ENCODE measurements around the gene MYL5. TPM values are rescaled to one million over a fixed set of nuclear protein-coding genes. Genes with fewer than 3 reads are reported as not detected.
"Not testable (repeated sequence)": the region's sequence is repeated elsewhere in the genome, so short reads cannot be mapped to it uniquely, and the experiment has no call there.

MYL5 gene
- total and polyA plus RNA-seq, 2 donors, result 32.9 to 34.1 TPM

DNA sequence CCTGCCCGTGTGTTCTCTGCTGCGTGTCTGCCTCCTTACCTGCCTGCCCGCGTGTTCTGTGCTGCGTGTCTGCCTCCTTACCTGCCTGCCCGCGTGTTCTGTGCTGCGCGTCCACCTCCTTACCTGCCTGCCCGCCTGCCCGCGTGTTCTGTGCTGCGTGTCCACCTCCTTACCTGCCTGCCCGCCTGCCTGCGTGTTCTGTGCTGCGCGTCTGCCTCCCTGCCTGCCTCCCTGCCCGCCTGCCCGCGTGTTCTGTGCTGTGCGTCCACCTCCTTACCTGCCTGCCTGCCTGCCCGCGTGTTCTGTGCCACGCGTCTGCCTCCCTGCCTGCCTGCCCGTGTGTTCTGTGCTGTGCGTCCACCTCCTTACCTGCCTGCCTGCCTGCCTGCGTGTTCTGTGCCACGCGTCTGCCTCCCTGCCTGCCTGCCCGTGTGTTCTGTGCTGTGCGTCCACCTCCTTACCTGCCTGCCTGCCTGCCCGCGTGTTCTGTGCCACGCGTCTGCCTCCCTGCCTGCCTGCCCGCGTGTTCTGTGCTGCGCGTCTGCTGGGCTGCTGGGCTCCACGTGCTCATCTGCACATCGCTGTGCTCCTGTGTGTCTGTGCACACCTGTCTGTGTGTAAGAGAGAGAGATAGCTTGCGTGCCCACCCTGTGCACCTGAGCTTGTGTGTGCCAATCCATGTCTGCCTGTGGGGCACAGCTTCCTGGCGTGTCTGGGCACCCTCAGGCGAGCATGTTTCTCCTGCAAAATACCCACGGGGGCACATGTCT lies 39.1 kb upstream of the MYL5 start:
- 95% methylated on average over 46 of the region's 46 CpGs for WGBS

GRCh38 chr4:635851-636627 lies 38.3 kb upstream of the MYL5 start:
- peaks cover 0 to 2% of the 10 kb centered on the region in 2 donors for H3K27me3 ChIP-seq (ENCODE audit: control insufficient read depth in 2 of 2, insufficient read depth in 1 of 2, low read length in 1 of 2)
- WGBS, result 95% methylated on average over 22 of the region's 22 CpGs
- no peak for DNase-seq (ENCODE audit: low read depth in 6 of 9, low spot score in 9 of 9)
- H3K4me1 ChIP-seq (ENCODE audit: control insufficient read depth in 2 of 2, insufficient read depth in 2 of 2, low read length in 2 of 2), result no peaks in the 10 kb centered on the region
- no peaks in the 10 kb centered on the region for H3K36me3 ChIP-seq (ENCODE audit: control insufficient read depth in 2 of 2, insufficient read depth in 2 of 2, low read length in 1 of 2)
- no peak overlapping the region for H3K27ac ChIP-seq (ENCODE audit: low read depth in 1 of 2, low read length in 1 of 2)
- H3K4me3 ChIP-seq (ENCODE audit: low read length in 2 of 2), result no peak overlapping the region
- H3K9me3 ChIP-seq (ENCODE audit: control insufficient read depth in 2 of 2, insufficient read depth in 1 of 2, low read length in 1 of 2), result peaks cover 1 to 17% of the 10 kb centered on the region in 2 donors

More for the DNA sequence above, 39.1 kb upstream of the MYL5 start:
- not testable (repeated sequence) for H3K27ac ChIP-seq (ENCODE audit: low read depth in 1 of 2, low read length in 1 of 2); DNase-seq (ENCODE audit: low read depth in 6 of 9, low spot score in 9 of 9); H3K4me1 ChIP-seq (ENCODE audit: control insufficient read depth in 2 of 2, insufficient read depth in 2 of 2, low read length in 2 of 2); H3K27me3 ChIP-seq (ENCODE audit: control insufficient read depth in 2 of 2, insufficient read depth in 1 of 2, low read length in 1 of 2); H3K4me3 ChIP-seq (ENCODE audit: low read length in 2 of 2); H3K36me3 ChIP-seq (ENCODE audit: control insufficient read depth in 2 of 2, insufficient read depth in 2 of 2, low read length in 1 of 2)
- H3K9me3 ChIP-seq (ENCODE audit: control insufficient read depth in 2 of 2, insufficient read depth in 1 of 2, low read length in 1 of 2), result peaks cover 1 to 17% of the 10 kb centered on the region in 2 donors

DNA sequence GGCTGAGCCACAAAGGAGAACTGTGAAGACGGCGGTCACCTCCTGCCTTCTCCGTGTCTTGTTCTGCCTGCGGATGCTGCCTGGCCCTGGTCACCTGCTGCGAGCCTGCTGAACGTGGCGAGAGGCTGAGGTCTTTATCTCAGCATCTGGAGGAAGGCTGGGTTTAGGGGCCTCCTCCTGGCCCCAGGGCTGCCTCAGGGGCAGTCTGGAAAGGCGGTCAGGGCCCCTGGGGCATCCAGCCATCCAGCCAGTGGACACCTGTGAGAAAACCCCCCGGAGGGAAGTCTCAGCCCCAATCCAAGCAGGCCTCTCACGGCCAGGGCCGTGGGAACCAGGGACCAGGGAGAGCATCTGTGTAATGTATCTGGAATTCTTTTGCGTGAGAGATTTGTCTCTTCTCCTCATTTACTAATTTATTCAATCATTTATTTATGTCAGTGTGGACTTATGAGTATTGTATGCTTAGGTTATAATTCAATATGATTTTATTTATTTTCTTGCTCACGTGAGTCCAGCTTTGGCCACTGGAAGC lies 37.6 kb upstream of the MYL5 start:
- DNase-seq (ENCODE audit: low read depth in 6 of 9, low spot score in 9 of 9), result no peak
- no peaks in the 10 kb centered on the region for H3K36me3 ChIP-seq (ENCODE audit: control insufficient read depth in 2 of 2, insufficient read depth in 2 of 2, low read length in 1 of 2)
- no peak overlapping the region for H3K27ac ChIP-seq (ENCODE audit: low read depth in 1 of 2, low read length in 1 of 2)
- H3K27me3 ChIP-seq (ENCODE audit: control insufficient read depth in 2 of 2, insufficient read depth in 1 of 2, low read length in 1 of 2), result peaks cover 0 to 2% of the 10 kb centered on the region in 2 donors
- WGBS, result 91% methylated on average over 13 of the region's 13 CpGs
- peaks cover 1 to 17% of the 10 kb centered on the region in 2 donors for H3K9me3 ChIP-seq (ENCODE audit: control insufficient read depth in 2 of 2, insufficient read depth in 1 of 2, low read length in 1 of 2)
- no peak overlapping the region for H3K4me3 ChIP-seq (ENCODE audit: low read length in 2 of 2)
- H3K4me1 ChIP-seq (ENCODE audit: control insufficient read depth in 2 of 2, insufficient read depth in 2 of 2, low read length in 2 of 2), result no peaks in the 10 kb centered on the region

DNA sequence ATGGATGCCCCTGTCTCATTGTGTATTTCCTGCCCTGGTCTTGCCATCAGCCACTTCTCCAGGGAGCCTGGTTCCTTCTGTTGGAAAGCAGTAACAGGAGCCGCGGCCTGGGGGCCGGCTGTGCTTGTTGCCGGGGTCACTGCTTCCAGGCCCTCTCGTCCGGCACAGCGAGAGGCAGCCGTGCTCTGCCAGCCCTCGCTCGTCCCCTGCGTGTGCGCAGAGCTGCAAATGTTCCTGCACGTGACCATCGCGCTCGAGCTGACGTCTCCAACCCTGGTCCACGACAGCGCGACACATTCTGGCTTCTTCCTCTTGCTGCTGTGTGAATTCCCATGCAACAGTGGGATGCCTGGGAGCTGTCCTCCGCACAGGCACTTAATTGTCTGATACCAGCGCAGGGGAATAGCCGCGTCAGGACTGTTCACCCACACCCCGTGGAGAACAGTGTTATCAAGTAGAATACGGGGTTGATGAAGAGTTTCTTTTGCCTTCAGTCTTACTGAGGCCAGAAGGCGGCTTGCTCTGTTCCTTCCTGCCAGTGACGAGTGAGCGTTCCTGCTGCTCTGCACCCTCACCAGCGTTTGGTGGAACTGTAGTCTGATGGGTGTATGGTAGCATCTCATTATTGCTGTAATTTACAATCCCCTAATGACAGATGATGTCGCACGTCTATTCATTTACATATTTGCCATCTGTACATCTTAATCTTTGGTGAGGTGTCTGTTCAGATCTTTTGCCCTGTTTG lies 36.6 kb upstream of the MYL5 start:
- WGBS, result 88% methylated on average over 32 of the region's 32 CpGs
- H3K9me3 ChIP-seq (ENCODE audit: control insufficient read depth in 2 of 2, insufficient read depth in 1 of 2, low read length in 1 of 2), result peaks cover 1 to 10% of the 10 kb centered on the region in 2 donors
- H3K27ac ChIP-seq (ENCODE audit: low read depth in 1 of 2, low read length in 1 of 2), result no peak overlapping the region
- H3K4me3 ChIP-seq (ENCODE audit: low read length in 2 of 2), result no peak overlapping the region
- H3K27me3 ChIP-seq (ENCODE audit: control insufficient read depth in 2 of 2, insufficient read depth in 1 of 2, low read length in 1 of 2), result peaks cover 0 to 2% of the 10 kb centered on the region in 2 donors
- H3K36me3 ChIP-seq (ENCODE audit: control insufficient read depth in 2 of 2, insufficient read depth in 2 of 2, low read length in 1 of 2), result no peaks in the 10 kb centered on the region
- no peak for DNase-seq (ENCODE audit: low read depth in 6 of 9, low spot score in 9 of 9)
- no peaks in the 10 kb centered on the region for H3K4me1 ChIP-seq (ENCODE audit: control insufficient read depth in 2 of 2, insufficient read depth in 2 of 2, low read length in 2 of 2)

DNA sequence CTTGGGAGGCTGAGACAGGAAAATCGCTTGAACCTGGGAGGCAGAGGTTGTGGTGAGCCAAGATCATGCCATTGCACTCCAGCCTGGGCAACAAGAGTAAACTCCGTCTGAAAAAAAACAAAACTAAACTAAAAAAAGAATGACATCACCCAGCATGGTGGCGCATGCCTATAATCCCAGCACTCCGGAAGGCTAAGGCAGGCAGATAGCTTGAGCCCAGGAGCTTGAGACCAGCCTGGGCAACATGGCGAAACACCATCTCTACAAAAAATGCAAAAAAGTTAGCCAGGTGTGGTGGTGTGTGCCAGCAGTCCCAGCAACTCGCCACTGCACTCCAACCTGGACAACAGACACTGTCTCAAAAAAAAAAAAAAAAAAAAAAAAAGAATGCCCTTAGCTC lies 32.0 kb upstream of the MYL5 start:
- not testable (repeated sequence) for H3K36me3 ChIP-seq (ENCODE audit: control insufficient read depth in 2 of 2, insufficient read depth in 2 of 2, low read length in 1 of 2); DNase-seq (ENCODE audit: low read depth in 6 of 9, low spot score in 9 of 9); H3K27ac ChIP-seq (ENCODE audit: low read depth in 1 of 2, low read length in 1 of 2); H3K4me1 ChIP-seq (ENCODE audit: control insufficient read depth in 2 of 2, insufficient read depth in 2 of 2, low read length in 2 of 2); H3K9me3 ChIP-seq (ENCODE audit: control insufficient read depth in 2 of 2, insufficient read depth in 1 of 2, low read length in 1 of 2); H3K4me3 ChIP-seq (ENCODE audit: low read length in 2 of 2)
- WGBS, result 95% methylated on average over 6 of the region's 6 CpGs
- H3K27me3 ChIP-seq (ENCODE audit: control insufficient read depth in 2 of 2, insufficient read depth in 1 of 2, low read length in 1 of 2), result peaks cover 0 to 11% of the 10 kb centered on the region in 2 donors

GRCh38 chr4:646460-646859 lies 27.9 kb upstream of the MYL5 start:
- WGBS, result 81% methylated on average over 32 of the region's 32 CpGs
- H3K27me3 ChIP-seq (ENCODE audit: control insufficient read depth in 2 of 2, insufficient read depth in 1 of 2, low read length in 1 of 2), result peaks cover 0 to 37% of the 10 kb centered on the region in 2 donors
- DNase-seq (ENCODE audit: low read depth in 6 of 9, low spot score in 9 of 9), result peak in 1 of 9 donors; percentile 22

DNA sequence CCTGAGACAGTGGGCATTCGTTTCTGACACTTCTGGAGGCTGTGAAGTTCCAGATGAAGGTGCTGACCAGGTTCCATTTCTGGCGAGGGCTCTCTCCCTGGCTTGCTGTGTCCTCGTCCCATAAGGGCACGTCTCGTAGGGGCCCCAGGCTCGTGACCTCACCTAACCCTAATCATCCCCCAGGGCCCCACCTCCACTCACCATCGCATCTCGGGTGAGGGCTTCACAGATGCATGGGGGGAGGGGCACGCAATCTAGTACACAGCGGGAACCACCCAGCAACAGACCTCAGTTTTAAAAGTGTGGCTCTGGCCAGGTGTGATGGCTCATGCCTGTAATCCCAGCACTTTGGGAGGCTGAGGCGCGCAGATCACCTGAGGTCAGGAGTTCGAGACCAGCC lies 26.9 kb upstream of the MYL5 start:
- WGBS, result 75% methylated on average over 13 of the region's 13 CpGs
- no peaks in the 10 kb centered on the region for H3K36me3 ChIP-seq (ENCODE audit: control insufficient read depth in 2 of 2, insufficient read depth in 2 of 2, low read length in 1 of 2)
- no peak overlapping the region for H3K27ac ChIP-seq (ENCODE audit: low read depth in 1 of 2, low read length in 1 of 2)
- H3K4me1 ChIP-seq (ENCODE audit: control insufficient read depth in 2 of 2, insufficient read depth in 2 of 2, low read length in 2 of 2), result no peaks in the 10 kb centered on the region
- H3K4me3 ChIP-seq (ENCODE audit: low read length in 2 of 2), result no peak overlapping the region
- H3K27me3 ChIP-seq (ENCODE audit: control insufficient read depth in 2 of 2, insufficient read depth in 1 of 2, low read length in 1 of 2), result peaks cover 0 to 45% of the 10 kb centered on the region in 2 donors
- H3K9me3 ChIP-seq (ENCODE audit: control insufficient read depth in 2 of 2, insufficient read depth in 1 of 2, low read length in 1 of 2), result no peaks in the 10 kb centered on the region
- DNase-seq (ENCODE audit: low read depth in 6 of 9, low spot score in 9 of 9), result no peak

More at GRCh38 chr4:646460-646859, 27.9 kb upstream of the MYL5 start:
- Histone ChIP-seq H3K36me3 (ENCODE audit: control insufficient read depth in 2 of 2, insufficient read depth in 2 of 2, low read length in 1 of 2) (no peaks in the 10 kb centered on the region), H3K27ac (ENCODE audit: low read depth in 1 of 2, low read length in 1 of 2) (no peak overlapping the region), H3K4me1 (ENCODE audit: control insufficient read depth in 2 of 2, insufficient read depth in 2 of 2, low read length in 2 of 2) (no peaks in the 10 kb centered on the region), H3K9me3 (ENCODE audit: control insufficient read depth in 2 of 2, insufficient read depth in 1 of 2, low read length in 1 of 2) (no peaks in the 10 kb centered on the region), H3K4me3 (ENCODE audit: low read length in 2 of 2) (no peak overlapping the region)

DNA sequence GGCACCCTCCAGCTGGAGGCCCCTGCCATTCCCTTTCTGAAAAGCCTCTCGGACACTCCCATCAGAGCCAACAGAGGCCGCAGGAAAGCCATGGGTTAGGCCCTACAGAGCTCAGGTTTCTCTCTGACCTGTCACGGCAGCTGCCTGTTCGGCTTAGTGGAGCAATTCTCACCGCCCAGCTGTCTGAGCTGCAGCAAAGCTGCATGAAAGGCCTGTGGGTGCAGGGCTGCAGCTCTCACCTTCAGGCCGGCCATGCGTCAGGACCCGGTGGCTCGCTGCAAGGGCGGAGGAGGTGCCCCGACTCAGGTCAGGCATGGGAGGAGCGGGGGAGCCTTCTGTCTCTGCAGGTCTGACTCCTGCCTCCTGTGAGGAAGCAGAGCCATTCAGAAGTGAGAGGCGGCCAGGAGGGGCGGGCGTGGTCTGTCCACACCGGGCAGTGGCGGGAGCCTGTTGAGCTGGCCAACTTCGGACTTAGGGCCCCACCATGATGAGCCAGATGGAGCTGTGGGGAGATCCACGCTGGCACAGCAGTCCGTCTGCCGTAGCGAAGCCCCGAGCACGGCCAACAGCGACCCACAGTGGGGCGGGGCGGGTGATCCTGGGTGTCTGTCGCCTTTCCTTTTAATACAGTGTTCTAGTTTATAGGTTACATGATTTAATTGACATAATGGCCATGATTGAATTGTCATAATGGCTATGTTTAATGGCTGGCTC lies 25.6 kb upstream of the MYL5 start:
- Histone ChIP-seq H3K27ac (ENCODE audit: low read depth in 1 of 2, low read length in 1 of 2) (no peak overlapping the region), H3K9me3 (ENCODE audit: control insufficient read depth in 2 of 2, insufficient read depth in 1 of 2, low read length in 1 of 2) (no peaks in the 10 kb centered on the region), H3K4me1 (ENCODE audit: control insufficient read depth in 2 of 2, insufficient read depth in 2 of 2, low read length in 2 of 2) (no peaks in the 10 kb centered on the region), H3K4me3 (ENCODE audit: low read length in 2 of 2) (no peak overlapping the region), H3K36me3 (ENCODE audit: control insufficient read depth in 2 of 2, insufficient read depth in 2 of 2, low read length in 1 of 2) (no peaks in the 10 kb centered on the region), H3K27me3 (ENCODE audit: control insufficient read depth in 2 of 2, insufficient read depth in 1 of 2, low read length in 1 of 2) (peaks cover 0 to 52% of the 10 kb centered on the region in 2 donors)
- no peak for DNase-seq (ENCODE audit: low read depth in 6 of 9, low spot score in 9 of 9)
- WGBS, result 85% methylated on average over 28 of the region's 28 CpGs
